Activated CD4-positive, alpha-beta T cell treated with anti-CD3 and anti-CD28 coated beads, Interleukin-2, Interleukin-6, amounts not matched to agents 100 ng/mL and 50 ng/mL, durations not matched to agents 16 hours and 8 hours (primary cell): ENCODE results near the gene LILRB1.
"Not testable (repeated sequence)": the region's sequence is repeated elsewhere in the genome, so short reads cannot be mapped to it uniquely, and the experiment has no call there.

Experiments
- DNase-seq: peaks from one replicate; pipeline ENCODE4 v3.0.0-alpha.2; 2020

The LILRB1 gene

DNA sequence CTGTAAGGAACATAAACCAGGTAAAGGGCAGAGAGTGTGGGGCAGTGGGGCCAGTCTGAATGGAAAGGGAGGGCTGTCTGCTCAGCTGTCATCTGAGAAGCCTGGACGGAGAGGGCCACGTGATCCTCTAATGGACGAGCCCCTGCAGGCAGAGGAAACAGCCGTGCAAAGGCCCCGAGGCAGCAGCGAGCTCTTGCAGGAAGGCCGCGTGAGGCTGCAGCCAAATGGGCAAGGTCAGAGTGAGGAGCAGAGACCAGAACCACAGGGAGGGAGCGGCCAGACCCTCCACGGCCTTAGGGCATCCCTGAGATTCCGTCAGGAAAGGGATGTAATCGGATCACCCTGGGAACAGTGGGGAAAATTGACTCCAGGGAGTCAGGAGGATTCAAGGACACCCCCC is 36.9 kb downstream of the LILRB1 start:
- DNase-seq: no peak

DNA sequence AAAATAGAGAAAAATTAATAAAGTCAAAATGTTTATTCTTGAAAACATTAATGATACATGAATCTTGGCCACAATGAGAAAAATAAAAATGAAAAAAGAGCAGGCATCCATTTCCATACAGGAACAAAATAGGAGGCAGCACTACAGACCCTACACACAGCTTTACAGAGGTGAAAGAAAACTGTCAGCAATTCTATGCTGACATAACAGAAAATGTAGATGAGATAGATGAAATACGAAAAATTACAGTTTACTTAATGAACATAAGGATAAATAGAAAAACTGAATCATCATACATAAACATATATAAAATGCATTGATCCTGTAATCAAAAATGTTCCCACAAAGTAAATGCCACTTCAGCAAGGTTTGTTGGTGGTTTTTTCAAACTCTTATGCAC is 38.1 kb downstream of the LILRB1 start:
- no peak for DNase-seq

DNA sequence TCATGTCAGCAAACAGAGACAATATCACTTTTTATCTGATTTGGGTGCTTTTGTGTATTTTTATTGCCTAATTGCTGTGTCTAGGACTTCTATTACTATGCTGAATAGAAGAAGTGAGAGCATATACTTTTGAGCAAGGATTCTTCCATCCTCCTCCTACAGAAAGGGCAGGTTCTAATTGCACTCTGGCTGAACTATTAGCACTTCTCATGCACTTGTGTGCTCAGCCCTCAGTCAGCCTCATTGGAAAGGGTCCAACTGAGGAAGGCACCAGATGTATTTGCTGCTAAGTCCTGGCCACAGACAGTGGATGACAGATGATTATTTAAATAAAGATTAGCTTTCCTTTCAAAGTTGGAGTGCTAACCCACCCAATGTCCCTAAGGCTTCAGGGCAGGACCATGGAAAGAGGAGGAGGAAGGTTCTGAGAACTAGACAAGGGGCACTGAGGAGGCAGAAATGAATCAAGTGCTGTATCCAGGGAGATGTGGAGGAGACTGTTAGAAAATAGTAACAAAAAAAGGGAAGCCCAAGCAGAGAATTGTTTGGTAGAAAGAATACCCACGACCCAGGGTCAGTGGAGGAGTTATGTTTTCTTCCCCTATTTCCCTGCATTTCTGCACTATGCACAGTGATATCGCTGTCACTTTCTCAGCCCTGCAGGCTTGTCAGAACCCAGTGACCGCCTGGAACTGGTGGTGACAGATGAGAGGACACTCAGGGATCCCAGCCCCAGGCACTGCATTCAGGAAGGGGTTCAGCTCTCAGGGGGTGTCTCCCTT is 40.5 kb downstream of the LILRB1 start:
- DNase-seq: no peak

DNA sequence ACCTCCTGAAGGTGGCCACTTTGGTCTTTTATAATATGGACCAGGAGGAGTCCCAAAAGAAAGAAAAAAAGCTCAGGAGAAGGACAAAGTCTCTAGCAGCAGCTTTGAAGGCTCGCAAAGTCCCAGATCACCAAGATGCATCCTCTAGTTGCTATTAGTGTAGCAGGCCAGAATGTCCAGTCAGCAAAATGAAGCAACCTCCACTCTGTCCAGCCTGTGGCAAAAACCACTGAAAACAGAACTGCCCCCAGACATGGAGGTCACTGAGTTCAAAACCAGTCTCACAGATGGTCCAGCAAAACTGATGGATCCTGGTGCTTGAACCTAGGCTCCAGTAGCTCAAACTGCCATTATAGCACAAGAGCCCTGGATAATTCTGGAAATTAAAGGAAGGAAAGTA is 42.9 kb downstream of the LILRB1 start:
- DNase-seq: no peak

DNA sequence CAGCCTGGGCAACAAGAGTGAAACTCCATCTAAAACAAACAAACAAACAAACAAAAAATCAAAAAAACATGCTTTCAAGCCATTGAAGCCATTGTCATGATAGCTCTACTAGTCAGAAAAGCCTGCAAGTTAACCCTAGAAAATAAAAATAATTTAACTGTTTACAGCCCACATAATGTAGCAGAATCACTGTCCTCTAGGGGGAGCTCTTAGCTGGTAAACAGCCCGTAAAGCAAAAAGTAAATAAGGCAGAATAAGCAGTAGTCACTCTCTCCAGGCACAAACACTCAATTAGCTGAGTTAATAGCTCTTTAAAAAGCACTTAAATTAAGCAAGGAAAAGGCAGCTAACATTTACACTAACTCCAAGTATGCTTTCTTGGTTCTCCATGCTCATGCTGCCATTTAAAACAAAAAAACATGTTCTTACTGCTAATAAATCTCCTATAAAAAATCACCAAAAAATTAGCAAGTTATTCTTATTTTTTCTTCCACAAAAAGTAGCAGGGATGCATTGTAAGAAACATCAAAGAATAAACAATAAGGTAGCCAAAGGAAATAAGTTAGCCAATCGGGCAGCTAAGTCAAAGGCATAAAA is 43.8 kb downstream of the LILRB1 start:
- DNase-seq: peak; percentile 64

DNA sequence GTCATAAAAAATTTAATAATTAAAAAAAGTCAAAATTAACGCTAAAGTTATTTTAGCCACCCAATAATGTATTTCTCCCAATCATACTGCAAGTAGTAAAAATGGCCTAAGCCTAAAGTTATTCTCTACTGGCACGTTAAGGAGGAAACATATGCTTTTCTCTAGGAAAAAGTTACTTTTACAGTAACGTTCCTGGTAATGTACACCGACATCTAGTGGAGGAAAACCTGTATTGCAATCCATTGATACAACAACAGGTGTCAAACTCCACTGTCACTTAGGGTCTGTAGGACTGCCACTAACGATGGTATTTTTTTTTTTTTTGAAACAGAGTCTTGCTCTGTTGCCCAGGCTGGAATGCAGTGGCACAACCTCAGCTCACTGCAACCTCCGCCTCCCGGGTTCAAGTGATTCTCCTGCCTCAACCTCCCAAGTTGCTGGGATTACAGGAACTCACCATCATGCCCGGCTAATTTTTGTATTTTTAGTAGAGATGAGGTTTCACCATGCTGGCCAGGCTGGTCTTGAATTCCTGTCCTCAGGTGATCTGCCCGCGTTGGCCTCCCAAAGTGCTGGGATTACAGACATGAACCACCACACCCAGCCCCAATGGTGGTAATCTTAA is 46.0 kb downstream of the LILRB1 start:
- peak; percentile 56 for DNase-seq

DNA sequence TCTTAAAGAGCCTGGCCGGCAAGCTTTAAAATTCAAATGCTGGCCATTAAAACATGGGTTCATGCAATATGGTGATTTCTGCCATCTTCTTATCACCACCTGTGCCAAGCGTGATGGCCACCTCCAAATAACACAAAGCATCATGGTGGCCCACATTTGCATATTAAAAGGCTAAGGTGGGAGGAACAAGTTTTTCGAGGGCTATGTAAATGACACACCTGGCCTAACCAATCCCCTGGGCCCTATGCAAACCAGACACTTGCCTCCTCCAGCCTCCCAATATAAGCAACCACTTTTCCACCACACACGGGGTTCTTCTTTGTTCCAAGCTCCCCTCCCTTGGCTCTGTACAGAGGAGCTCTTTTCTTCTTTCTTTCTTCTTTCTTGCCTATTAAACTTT is 46.9 kb downstream of the LILRB1 start:
- no peak for DNase-seq

DNA sequence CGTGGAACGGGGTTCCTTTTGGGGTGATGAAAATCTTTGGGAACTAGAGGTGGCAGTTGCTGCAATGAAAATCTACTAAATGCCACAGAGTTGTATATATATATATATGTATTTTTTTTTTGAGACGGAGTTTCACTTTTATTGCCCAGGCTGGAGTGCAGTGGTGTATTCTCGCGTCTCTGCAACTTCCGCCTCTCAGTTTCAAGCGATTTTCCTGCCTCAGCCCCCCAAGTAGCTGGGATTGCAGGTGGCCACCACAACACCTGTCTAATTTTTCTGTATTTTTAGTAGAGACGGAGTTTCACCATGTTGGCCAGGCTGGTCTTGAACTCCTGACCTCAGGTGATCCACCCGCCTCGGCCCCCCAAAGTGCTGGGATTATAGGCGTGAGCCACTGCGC is 51.3 kb downstream of the LILRB1 start:
- DNase-seq: not testable (repeated sequence)

DNA sequence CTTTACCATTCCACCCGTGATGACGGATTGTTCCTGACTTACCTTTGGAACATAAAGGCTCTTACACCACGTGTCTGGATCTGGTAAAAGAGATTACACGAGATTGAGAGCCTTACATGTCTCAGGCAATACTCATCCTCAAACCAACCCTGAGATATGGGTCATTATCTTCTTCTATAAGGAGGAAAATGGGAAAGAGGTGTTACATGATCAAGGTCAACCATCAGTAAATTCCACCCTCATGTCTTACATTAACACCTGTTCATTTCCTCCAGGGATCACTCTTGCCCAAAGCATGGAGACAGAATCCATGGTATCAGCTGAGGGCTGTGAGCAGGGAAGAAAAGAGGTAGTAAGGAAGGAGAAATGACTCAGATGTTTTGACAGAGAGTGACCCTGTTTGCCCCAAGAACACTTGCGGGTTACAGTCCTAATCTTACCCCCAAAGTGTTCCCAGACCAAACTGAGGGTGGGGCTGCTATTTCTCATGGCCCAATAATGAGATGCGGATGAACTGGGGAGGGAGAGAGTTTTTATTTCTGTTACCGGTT is 52.1 kb downstream of the LILRB1 start:
- no peak for DNase-seq

DNA sequence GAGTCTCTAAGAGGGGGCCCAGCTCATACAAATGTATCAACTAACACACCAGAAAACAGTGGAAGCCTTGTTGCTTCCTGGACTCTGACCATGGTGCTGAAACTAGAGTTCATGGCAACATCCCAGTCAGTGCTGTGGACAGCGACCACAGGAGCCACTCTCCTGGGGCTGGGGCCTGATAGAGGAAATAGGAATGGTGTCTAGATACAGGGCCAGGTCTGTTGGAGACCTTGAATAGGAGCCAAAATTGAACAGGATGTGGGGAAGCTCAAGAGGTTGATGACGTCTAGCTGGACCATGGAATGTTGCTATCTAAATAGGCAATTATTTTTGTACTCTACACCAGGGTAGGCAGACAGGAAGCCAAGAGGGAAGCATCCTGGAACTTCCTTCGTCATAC is 54.2 kb downstream of the LILRB1 start:
- peak; percentile 8 for DNase-seq
